ENCODE data around the gene NLRP10.
"Not testable (repeated sequence)": the region's sequence is repeated elsewhere in the genome, so short reads cannot be mapped to it uniquely, and the experiment has no call there.

NLRP10 gene

GRCh38 chr11:7965386-7965785 lies at the start of gene NLRP10:
Gene NLRP10, minus strand, starts transcription at chr11:7965447. Its CDS starts 1,952 bp downstream, at chr11:7963495.
- no peak for DNase-seq

GRCh38 chr11:8013833-8014232 lies 48.6 kb upstream of the NLRP10 start:
- no peak for DNase-seq

GRCh38 chr11:8011981-8012444 lies 46.8 kb upstream of the NLRP10 start:
- DNase-seq, result no peak

- DNase-seq, result no peak
These were observed 46.1 kb upstream of the NLRP10 start for GRCh38 chr11:8011371-8011770.

- no peak for DNase-seq
These were observed 44.6 kb upstream of the NLRP10 start for GRCh38 chr11:8009856-8010255.

GRCh38 chr11:8008212-8008611 lies 43.0 kb upstream of the NLRP10 start:
- no peak for DNase-seq

- peak; percentile 60 for DNase-seq
These were observed 41.2 kb upstream of the NLRP10 start for GRCh38 chr11:8006349-8006977.

- DNase-seq, result no peak
These were observed 40.3 kb upstream of the NLRP10 start for GRCh38 chr11:8005556-8005955.

- DNase-seq, result no peak
These were observed 38.8 kb upstream of the NLRP10 start for GRCh38 chr11:8004008-8004407.

GRCh38 chr11:8003187-8003586 lies 37.9 kb upstream of the NLRP10 start:
- DNase-seq, result no peak

GRCh38 chr11:8002676-8003075 lies 37.4 kb upstream of the NLRP10 start:
- DNase-seq, result no peak

- DNase-seq, result no peak
These were observed 35.1 kb upstream of the NLRP10 start for GRCh38 chr11:8000390-8000789.

GRCh38 chr11:7999795-8000194 lies 34.5 kb upstream of the NLRP10 start:
- DNase-seq, result no peak

GRCh38 chr11:7994581-7995278 lies 29.5 kb upstream of the NLRP10 start:
- DNase-seq, result no peak

- not testable (repeated sequence) for DNase-seq
These were observed 22.3 kb upstream of the NLRP10 start for GRCh38 chr11:7987560-7987883.

- DNase-seq, result peak; percentile 89
These were observed 21.7 kb upstream of the NLRP10 start, which contains the start of gene EIF3F for GRCh38 chr11:7986768-7987559. Gene EIF3F, plus strand, starts transcription at chr11:7987337. Its CDS starts 16 bp downstream, at chr11:7987353.

GRCh38 chr11:7983832-7984590 lies 18.8 kb upstream of the NLRP10 start:
- DNase-seq, result no peak

- DNase-seq, result no peak
These were observed 17.4 kb upstream of the NLRP10 start for GRCh38 chr11:7982582-7983119.

- no peak for DNase-seq
These were observed 16.4 kb upstream of the NLRP10 start for GRCh38 chr11:7981619-7982157.

GRCh38 chr11:7977232-7977917 lies 12.1 kb upstream of the NLRP10 start:
- DNase-seq, result no peak

GRCh38 chr11:7974668-7975067 lies 9.4 kb upstream of the NLRP10 start:
- DNase-seq, result no peak

GRCh38 chr11:7973011-7973410 lies 7.8 kb upstream of the NLRP10 start:
- no peak for DNase-seq

Measured in CD4-positive, alpha-beta T cell treated with Interleukin-17A for 4 hours (primary cell).